Suprapubic skin (tissue), 4 donors: ENCODE results near the gene ARHGAP32.
"Not testable (repeated sequence)": the region's sequence is repeated elsewhere in the genome, so short reads cannot be mapped to it uniquely, and the experiment has no call there.

ENCODE experiments used
- CTCF ChIP-seq, 2 donors: fragments of 200-600 bp in 1 of 2; fragments of 450-650 bp in 1 of 2; sonication (generic) in 1 of 2; IDR thresholded peaks; one replicate each; pipeline ENCODE4 v1.5.1; 2016 to 2019; ENCODE audit warnings: antibody characterized with exemption in 2 of 2, mild to moderate bottlenecking in 1 of 2, moderate library complexity in 1 of 2
- EP300 ChIP-seq: sonication (generic); formaldehyde crosslinking; IDR thresholded peaks from one replicate; pipeline ENCODE4 v1.6.1; 2017; ENCODE audit warnings: antibody characterized with exemption
- POLR2A ChIP-seq, 2 donors: fragments of 450-650 bp; IDR thresholded peaks; one replicate each; pipeline ENCODE4 v1.6.1; 2017; ENCODE audit warnings: antibody characterized with exemption in 2 of 2, mild to moderate bottlenecking in 2 of 2, moderate library complexity in 2 of 2
- POLR2AphosphoS5 ChIP-seq, 3 donors: sonication (generic); formaldehyde crosslinking; IDR thresholded peaks; one replicate each; pipeline ENCODE4 v1.6.1; 2017; ENCODE audit warnings: antibody characterized with exemption in 3 of 3

GRCh38 chr11:128919635-128920034 is 272.5 kb downstream of the ARHGAP32 start:
- not testable (repeated sequence) for TF ChIP-seq POLR2AphosphoS5 (IDR thresholded peaks at IDR 0.05); CTCF (IDR thresholded peaks at IDR 0.05); POLR2A (IDR thresholded peaks at IDR 0.05); EP300
